Right atrium auricular region (tissue), 2 donors: ENCODE data around the gene DOK5. TPM values are rescaled to one million over a fixed set of nuclear protein-coding genes. Genes with fewer than 3 reads are reported as not detected.
A peak's percentile ranks its signal among the peaks of the same experiment; 100 is the strongest.

Source experiments
- DNase-seq: peaks from one replicate; pipeline ENCODE4 v3.0.0-alpha.2; 2019; ENCODE audit warnings: low spot score
- H3K27ac ChIP-seq, 2 donors: fragments of 200-600 bp; sonication (generic); 1 replicate in 1 of 2; 2 replicates in 1 of 2; pipeline ENCODE4 v1.5.1; 2016 to 2019
- H3K27me3 ChIP-seq, 2 donors: fragments of 200-600 bp; sonication (generic); one replicate each; pipeline versions ENCODE4 v1.5.1 to v1.6.0; 2017 to 2019
- H3K36me3 ChIP-seq: fragments of 200-600 bp; sonication (generic); one replicate; pipeline ENCODE4 v1.5.1; 2016
- H3K4me1 ChIP-seq, 2 donors: fragments of 200-600 bp; sonication (generic); one replicate each; pipeline versions ENCODE4 v1.5.1 to v1.6.0; 2017 to 2019
- H3K4me3 ChIP-seq, 2 donors: fragments of 200-600 bp; sonication (generic); 1 replicate in 1 of 2; 2 replicates in 1 of 2; pipeline ENCODE4 v1.5.1; 2017 to 2019; ENCODE audit warnings: mild to moderate bottlenecking in 1 of 2, moderate library complexity in 1 of 2
- H3K9me3 ChIP-seq, 2 donors: fragments of 200-600 bp; sonication (generic); one replicate each; pipeline ENCODE4 v1.5.1; 2019
- CTCF ChIP-seq, 2 donors: fragments of 200-600 bp; sonication (generic); IDR thresholded peaks; one replicate each; pipeline ENCODE4 v1.5.1; 2019; ENCODE audit warnings: antibody characterized with exemption in 2 of 2
- total RNA-seq, 2 donors: library from RNA; depleted of rRNA; stranded (reverse); fragments of >200 nt; gene quantifications; one replicate each; pipeline ENCODE4 v1.1.0, GENCODE V29; 2016

The DOK5 gene
- total RNA-seq, 2 donors from 2014 or later, result 11.6 to 16.9 TPM

GRCh38 chr20:54470697-54471096 lies 4.7 kb upstream of the DOK5 start:
- Histone ChIP-seq H3K4me3 (no peak overlapping the region), H3K27me3 (no peaks in the 10 kb centered on the region), H3K36me3 (no peaks in the 10 kb centered on the region), H3K4me1 (no peaks in the 10 kb centered on the region), H3K27ac (no peak overlapping the region), H3K9me3 (no peaks in the 10 kb centered on the region)
- no peak for TF ChIP-seq CTCF (IDR thresholded peaks at IDR 0.05)
- DNase-seq, result no peak

GRCh38 chr20:54472607-54473006 lies 2.8 kb upstream of the DOK5 start:
- DNase-seq, result no peak
- Histone ChIP-seq H3K27me3 (no peaks in the 10 kb centered on the region), H3K4me3 (no peak overlapping the region), H3K36me3 (no peaks in the 10 kb centered on the region), H3K27ac (no peak overlapping the region), H3K4me1 (peaks cover 0 to 14% of the 10 kb centered on the region in 2 donors), H3K9me3 (no peaks in the 10 kb centered on the region)
- no peak for TF ChIP-seq CTCF (IDR thresholded peaks at IDR 0.05)

- TF ChIP-seq CTCF (IDR thresholded peaks at IDR 0.05), result no peak
- H3K4me1 ChIP-seq, result peaks cover 0 to 14% of the 10 kb centered on the region in 2 donors
- no peaks in the 10 kb centered on the region for H3K27me3 ChIP-seq
- no peak overlapping the region for H3K27ac ChIP-seq
- no peaks in the 10 kb centered on the region for H3K36me3 ChIP-seq
- no peak overlapping the region for H3K4me3 ChIP-seq
- no peak for DNase-seq
- no peaks in the 10 kb centered on the region for H3K9me3 ChIP-seq
Measured at GRCh38 chr20:54473340-54473739, 2.1 kb upstream of the DOK5 start.

- Histone ChIP-seq H3K9me3 (no peaks in the 10 kb centered on the region), H3K27me3 (no peaks in the 10 kb centered on the region), H3K4me3 (no peak overlapping the region), H3K27ac (peak overlapping the region in 1 of 2 donors; percentile 30), H3K4me1 (peaks cover 0 to 14% of the 10 kb centered on the region in 2 donors), H3K36me3 (no peaks in the 10 kb centered on the region)
- TF ChIP-seq CTCF (IDR thresholded peaks at IDR 0.05), result no peak
- no peak for DNase-seq
Measured at GRCh38 chr20:54474046-54474445, 1.3 kb upstream of the DOK5 start.

GRCh38 chr20:54474866-54475265 lies 527 bp upstream of the DOK5 start:
- TF ChIP-seq CTCF (IDR thresholded peaks at IDR 0.05), result no peak
- Histone ChIP-seq H3K9me3 (no peaks in the 10 kb centered on the region), H3K4me1 (peaks cover 0 to 14% of the 10 kb centered on the region in 2 donors), H3K27ac (peak overlapping the region; percentile 73 to 84), H3K4me3 (peak overlapping the region; percentile 59 to 69), H3K36me3 (no peaks in the 10 kb centered on the region), H3K27me3 (no peaks in the 10 kb centered on the region)
- no peak for DNase-seq
